HepG2 (cell line): ENCODE measurements around the gene MFSD2B. TPM values are rescaled to one million over a fixed set of nuclear protein-coding genes. Genes with fewer than 3 reads are reported as not detected.

Experiments used
- CBX1 ChIP-seq: IDR thresholded peaks from one replicate; pipeline ENCODE4 v1.6.1; 2016; ENCODE audit warnings: antibody characterized with exemption, low read depth
- GFI1 ChIP-seq: sonication (generic); formaldehyde crosslinking; IDR thresholded peaks from 2 replicates; pipeline ENCODE4 v1.5.0; 2020; ENCODE audit warnings: missing genetic modification reagents, mild to moderate bottlenecking, borderline replicate concordance
- HOXA5 ChIP-seq: sonication (generic); formaldehyde crosslinking; IDR thresholded peaks from 2 replicates; pipeline ENCODE4 v1.4.0; 2020; ENCODE audit warnings: missing genetic modification reagents
- JARID2 ChIP-seq: sonication (generic); formaldehyde crosslinking; IDR thresholded peaks from 2 replicates; pipeline ENCODE4 v1.8.1; 2023; ENCODE audit warnings: missing genetic modification reagents, inconsistent platforms; ENCODE audit not compliant: insufficient replicate concordance
- NR2F2 ChIP-seq: IDR thresholded peaks from 2 replicates; pipeline ENCODE4 v1.6.1; 2012; ENCODE audit warnings: low read depth, inconsistent platforms, borderline replicate concordance
- RBM39 ChIP-seq: fragments of 200-400 bp; formaldehyde crosslinking; IDR thresholded peaks from one replicate; pipeline ENCODE4 v1.6.1; 2018; ENCODE audit warnings: antibody characterized with exemption, mild to moderate bottlenecking, low read depth, low read length; ENCODE audit not compliant: poor library complexity, severe bottlenecking
- SATB2 ChIP-seq: sonication (generic); formaldehyde crosslinking; IDR thresholded peaks from 2 replicates; pipeline ENCODE4 v1.5.0; 2020; ENCODE audit warnings: missing genetic modification reagents
- TOE1 ChIP-seq: sonication (generic); formaldehyde crosslinking; IDR thresholded peaks from 2 replicates; pipeline ENCODE4 v1.4.0; 2020; ENCODE audit warnings: mild to moderate bottlenecking, missing genetic modification reagents
- USF2 ChIP-seq, 2 experiments: sonication (generic) in 1 of 2; formaldehyde crosslinking in 1 of 2; IDR thresholded peaks; 2 replicates each; pipeline versions ENCODE4 v1.5.1 to v1.6.1; 2011 to 2020; ENCODE audit warnings: borderline replicate concordance in 1 of 2, low read depth in 1 of 2, low read length in 1 of 2, mild to moderate bottlenecking in 1 of 2, missing genetic modification reagents in 1 of 2, moderate library complexity in 1 of 2
- ZBTB34 ChIP-seq: sonication (generic); formaldehyde crosslinking; IDR thresholded peaks from 2 replicates; pipeline ENCODE4 v1.8.0; 2022; ENCODE audit warnings: mild to moderate bottlenecking, missing genetic modification reagents
- ZFP82 ChIP-seq: sonication (generic); formaldehyde crosslinking; IDR thresholded peaks from 2 replicates; pipeline ENCODE4 v1.5.1; 2020; ENCODE audit warnings: mild to moderate bottlenecking, missing genetic modification reagents, borderline replicate concordance
- ZNF558 ChIP-seq: sonication (generic); formaldehyde crosslinking; IDR thresholded peaks from 2 replicates; pipeline ENCODE4 v1.9.0; 2022; ENCODE audit warnings: mild to moderate bottlenecking, missing genetic modification reagents, borderline replicate concordance
- polyA plus RNA-seq, 8 experiments: library from polyadenylated mRNA; depleted of rRNA in 3 of 8; stranded (reverse) in 7 of 8; unstranded in 1 of 8; fragments of >200 nt; fragmentation: Illumina TruSeq in 4 of 8; extraction: Trizol in 4 of 8; gene quantifications; 2 replicates each; pipeline versions ENCODE4 v1.2.1 to v1.2.3, GENCODE V29; 2011 to 2016; ENCODE audit warnings: low read depth in 4 of 8, missing spikeins in 1 of 8, mixed read lengths in 1 of 8; ENCODE audit not compliant: insufficient read depth in 1 of 8
- total RNA-seq, 5 experiments: library from RNA; depleted of rRNA; stranded (reverse); fragments of >200 nt; fragmentation: Illumina TruSeq; extraction: Trizol; gene quantifications; 2 replicates each; pipeline ENCODE4 v1.2.3, GENCODE V29; 2016; ENCODE audit warnings: low read depth in 1 of 5
- TF ChIP-seq, protein P1 (sequence below): sonication (generic); formaldehyde crosslinking; IDR thresholded peaks from 2 replicates; pipeline ENCODE4 v1.5.1; 2020; ENCODE audit warnings: missing genetic modification reagents, mild to moderate bottlenecking, borderline replicate concordance
- TF ChIP-seq, protein P2 (sequence below): sonication (generic); formaldehyde crosslinking; IDR thresholded peaks from one replicate; pipeline ENCODE4 v1.5.1; 2020; ENCODE audit warnings: mild to moderate bottlenecking, missing genetic modification reagents; ENCODE audit errors: not compliant biosample characterization

The MFSD2B gene
- total and polyA plus RNA-seq, 2 of the 13 experiments (the other 11 are each of a cell fraction or from before 2014, with no cell fraction given) = 0.21 to 0.93 TPM

DNA sequence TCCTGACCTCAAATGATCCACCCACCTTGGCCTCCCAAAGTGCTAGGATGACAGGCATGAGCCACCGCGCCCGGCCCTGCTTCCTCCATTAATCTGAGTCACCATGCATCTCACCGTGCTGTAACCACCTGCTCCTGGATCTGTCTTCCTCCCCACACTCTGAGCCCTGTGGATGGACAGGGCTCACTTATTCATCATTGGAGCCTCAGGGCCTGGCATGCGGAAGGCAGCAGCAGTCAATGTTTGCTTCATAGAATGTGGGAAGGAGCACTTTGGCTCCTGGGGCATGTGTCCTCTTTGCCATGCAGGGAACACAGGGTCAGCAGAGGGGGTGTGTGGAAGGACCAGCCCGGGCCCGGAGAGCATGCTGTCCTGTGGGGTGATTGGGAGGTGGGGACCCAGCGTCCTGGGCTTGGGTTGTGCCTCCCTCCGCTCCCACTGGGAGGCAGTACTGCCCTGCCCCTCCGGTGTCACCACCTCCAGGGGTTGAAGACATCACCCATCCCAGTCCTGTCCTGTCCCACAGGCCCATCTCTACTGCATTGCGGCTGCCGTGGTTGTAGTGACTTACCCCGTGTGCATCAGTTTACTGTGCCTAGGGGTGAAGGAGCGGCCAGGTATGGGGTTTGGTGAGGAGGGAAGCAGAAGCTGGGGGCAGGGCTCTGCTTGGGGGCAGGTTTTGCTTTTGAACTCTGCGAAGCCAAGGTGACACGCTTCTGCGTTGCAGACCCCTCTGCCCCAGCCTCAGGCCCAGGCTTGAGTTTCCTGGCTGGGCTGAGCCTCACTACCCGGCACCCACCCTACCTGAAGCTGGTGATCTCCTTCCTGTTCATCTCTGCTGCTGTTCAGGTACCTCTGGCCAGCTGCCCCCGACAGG, 11.5 kb downstream of the MFSD2B start (continued):
- TF ChIP-seq HOXA5 (CRISPR knock-in tag) (no peak), ZNF558 (CRISPR knock-in tag) (no peak), GFI1 (CRISPR knock-in tag) (no peak), NR2F2 (no peak), RBM39 (no peak), TOE1 (CRISPR knock-in tag) (no peak), USF2 (IDR thresholded peaks at IDR 0.05; ENCODE audit: low read depth, low read length) (no peak), USF2 (CRISPR knock-in tag; IDR thresholded peaks at IDR 0.05; ENCODE audit: borderline replicate concordance) (no peak), CBX1 (no peak), JARID2 (CRISPR knock-in tag) (no peak), SATB2 (no peak), ZFP82 (CRISPR knock-in tag) (no peak), ZBTB34 (CRISPR knock-in tag) (no peak)
- TF ChIP-seq, protein P1, sequence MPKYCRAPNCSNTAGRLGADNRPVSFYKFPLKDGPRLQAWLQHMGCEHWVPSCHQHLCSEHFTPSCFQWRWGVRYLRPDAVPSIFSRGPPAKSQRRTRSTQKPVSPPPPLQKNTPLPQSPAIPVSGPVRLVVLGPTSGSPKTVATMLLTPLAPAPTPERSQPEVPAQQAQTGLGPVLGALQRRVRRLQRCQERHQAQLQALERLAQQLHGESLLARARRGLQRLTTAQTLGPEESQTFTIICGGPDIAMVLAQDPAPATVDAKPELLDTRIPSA (CRISPR knock-in tag) = no peak
- TF ChIP-seq, protein P2, sequence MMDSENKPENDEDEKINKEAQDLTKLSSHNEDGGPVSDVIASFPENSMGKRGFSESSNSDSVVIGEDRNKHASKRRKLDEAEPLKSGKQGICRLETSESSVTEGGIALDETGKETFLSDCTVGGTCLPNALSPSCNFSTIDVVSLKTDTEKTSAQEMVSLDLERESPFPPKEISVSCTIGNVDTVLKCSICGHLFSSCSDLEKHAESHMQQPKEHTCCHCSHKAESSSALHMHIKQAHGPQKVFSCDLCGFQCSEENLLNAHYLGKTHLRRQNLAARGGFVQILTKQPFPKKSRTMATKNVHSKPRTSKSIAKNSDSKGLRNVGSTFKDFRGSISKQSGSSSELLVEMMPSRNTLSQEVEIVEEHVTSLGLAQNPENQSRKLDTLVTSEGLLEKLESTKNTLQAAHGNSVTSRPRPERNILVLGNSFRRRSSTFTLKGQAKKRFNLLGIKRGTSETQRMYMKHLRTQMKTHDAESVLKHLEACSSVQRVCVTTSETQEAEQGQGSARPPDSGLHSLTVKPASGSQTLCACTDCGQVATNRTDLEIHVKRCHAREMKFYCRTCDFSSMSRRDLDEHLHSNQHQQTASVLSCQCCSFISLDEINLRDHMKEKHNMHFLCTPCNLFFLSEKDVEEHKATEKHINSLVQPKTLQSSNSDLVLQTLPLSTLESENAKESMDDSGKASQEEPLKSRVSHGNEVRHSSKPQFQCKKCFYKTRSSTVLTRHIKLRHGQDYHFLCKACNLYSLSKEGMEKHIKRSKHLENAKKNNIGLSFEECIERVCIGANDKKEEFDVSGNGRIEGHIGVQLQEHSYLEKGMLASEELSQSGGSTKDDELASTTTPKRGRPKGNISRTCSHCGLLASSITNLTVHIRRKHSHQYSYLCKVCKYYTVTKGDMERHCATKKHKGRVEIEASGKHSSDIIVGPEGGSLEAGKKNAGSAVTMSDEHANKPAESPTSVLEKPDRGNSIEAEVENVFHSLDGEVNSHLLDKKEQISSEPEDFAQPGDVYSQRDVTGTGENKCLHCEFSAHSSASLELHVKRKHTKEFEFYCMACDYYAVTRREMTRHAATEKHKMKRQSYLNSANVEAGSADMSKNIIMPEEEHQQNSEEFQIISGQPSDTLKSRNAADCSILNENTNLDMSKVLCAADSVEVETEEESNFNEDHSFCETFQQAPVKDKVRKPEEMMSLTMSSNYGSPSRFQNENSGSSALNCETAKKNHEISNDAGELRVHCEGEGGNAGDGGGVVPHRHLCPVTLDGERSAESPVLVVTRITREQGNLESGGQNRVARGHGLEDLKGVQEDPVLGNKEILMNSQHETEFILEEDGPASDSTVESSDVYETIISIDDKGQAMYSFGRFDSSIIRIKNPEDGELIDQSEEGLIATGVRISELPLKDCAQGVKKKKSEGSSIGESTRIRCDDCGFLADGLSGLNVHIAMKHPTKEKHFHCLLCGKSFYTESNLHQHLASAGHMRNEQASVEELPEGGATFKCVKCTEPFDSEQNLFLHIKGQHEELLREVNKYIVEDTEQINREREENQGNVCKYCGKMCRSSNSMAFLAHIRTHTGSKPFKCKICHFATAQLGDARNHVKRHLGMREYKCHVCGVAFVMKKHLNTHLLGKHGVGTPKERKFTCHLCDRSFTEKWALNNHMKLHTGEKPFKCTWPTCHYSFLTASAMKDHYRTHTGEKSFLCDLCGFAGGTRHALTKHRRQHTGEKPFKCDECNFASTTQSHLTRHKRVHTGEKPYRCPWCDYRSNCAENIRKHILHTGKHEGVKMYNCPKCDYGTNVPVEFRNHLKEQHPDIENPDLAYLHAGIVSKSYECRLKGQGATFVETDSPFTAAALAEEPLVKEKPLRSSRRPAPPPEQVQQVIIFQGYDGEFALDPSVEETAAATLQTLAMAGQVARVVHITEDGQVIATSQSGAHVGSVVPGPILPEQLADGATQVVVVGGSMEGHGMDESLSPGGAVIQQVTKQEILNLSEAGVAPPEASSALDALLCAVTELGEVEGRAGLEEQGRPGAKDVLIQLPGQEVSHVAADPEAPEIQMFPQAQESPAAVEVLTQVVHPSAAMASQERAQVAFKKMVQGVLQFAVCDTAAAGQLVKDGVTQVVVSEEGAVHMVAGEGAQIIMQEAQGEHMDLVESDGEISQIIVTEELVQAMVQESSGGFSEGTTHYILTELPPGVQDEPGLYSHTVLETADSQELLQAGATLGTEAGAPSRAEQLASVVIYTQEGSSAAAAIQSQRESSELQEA (CRISPR knock-in tag) = peak; percentile 81
